ENCODE measurements around the gene TCERG1.

TCERG1 gene

DNA sequence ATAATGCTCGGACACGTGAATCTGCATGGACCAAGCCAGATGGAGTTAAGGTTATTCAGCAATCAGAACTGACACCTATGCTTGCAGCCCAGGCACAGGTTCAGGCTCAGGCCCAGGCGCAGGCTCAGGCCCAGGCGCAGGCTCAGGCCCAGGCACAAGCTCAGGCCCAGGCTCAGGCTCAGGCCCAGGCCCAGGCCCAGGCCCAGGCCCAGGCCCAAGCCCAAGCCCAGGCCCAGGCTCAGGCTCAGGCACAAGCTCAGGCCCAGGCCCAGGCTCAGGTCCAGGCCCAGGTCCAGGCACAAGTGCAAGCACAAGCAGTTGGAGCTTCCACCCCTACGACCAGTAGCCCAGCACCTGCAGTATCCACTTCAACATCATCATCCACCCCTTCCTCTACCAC lies 11.8 kb downstream of the TCERG1 start:
- no peak for DNase-seq

DNA sequence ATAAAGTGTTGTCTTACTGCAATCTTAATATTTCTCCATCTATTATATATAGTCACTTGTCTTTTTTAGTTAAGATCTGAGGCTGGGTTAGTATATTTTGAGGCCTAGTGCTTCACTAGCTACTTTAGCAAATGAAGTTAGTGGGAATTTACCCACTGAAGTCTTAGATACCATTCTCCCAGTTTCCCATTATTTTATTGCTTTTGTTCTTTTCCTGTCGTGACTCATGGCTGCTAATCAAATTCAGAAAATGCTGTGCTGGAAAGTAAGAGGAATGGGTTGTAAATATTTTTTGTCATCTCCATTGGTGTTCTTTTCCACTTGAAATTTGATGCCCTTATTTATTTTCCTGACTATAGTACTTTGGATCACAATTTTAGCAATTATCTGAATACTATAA lies 14.2 kb downstream of the TCERG1 start:
- no peak for DNase-seq

DNA sequence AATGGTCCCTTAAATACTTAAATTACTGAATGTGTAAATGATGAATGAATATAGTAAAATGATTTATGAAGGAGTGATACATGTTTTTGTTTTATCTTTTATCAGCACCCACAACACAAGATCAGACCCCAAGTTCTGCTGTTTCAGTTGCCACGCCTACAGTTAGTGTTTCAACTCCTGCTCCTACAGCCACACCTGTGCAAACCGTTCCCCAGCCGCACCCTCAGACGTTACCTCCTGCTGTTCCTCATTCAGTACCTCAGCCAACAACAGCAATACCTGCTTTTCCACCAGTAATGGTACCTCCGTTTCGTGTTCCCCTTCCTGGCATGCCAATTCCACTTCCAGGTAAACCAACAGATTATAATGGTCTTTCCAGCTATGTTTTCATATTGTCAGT lies 16.3 kb downstream of the TCERG1 start:
- no peak for DNase-seq

DNA sequence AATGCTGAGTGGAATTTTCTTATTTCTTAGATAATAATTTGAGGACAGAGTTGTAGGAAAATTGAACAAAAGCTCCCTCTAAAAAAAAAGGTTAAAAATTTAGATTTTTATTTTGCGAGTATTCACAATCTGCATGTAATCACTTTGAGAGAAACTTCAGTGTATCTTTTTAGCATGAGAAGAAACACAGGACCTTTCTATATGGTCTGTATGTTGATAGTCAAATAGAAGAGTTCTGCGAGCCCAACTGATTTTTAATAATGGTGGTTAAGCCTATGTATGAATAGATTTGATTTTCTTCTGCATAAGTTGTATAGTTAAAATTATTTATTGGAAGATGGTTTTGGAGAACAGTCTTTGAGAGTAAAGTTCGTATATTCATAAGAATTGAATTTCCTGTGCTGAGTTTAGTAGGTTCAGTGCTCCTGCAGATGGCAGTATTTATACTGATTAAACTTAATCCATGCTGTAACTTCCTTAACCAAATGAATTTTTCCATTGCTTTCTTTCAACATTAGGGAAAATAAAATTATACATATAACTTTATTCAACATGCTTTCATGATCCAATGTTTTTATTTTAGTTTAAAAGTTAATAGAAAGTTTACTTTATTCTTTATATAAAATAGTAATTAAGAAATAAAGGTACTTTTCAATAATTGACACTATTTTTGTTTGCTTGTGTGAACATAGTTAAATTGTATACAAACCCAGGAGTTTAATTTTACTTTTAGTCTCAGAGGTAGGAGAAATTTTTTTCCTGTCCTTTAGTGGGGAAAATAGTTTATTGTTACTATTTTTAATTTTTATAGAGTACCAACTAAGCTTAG lies 19.6 kb downstream of the TCERG1 start:
- no peak for DNase-seq

DNA sequence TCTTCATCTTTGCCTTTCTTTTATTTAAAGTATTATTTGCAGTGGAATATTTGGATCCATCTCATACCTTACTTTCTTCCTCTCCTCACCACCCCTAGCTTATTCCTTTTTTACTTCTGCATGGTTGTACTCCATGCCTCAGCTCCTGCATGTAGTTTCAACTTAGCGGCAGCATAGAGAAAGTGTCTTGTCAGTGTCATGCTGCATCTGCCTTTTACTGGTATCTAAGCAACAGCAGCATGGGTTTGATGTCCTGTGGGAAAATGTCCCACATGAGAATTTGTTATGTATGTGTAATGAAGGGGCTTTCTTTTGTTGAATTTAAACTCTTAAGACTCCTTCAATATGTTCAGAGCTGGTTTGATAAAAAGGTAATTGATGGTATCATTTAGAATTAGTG lies 20.6 kb downstream of the TCERG1 start:
- no peak for DNase-seq

DNA sequence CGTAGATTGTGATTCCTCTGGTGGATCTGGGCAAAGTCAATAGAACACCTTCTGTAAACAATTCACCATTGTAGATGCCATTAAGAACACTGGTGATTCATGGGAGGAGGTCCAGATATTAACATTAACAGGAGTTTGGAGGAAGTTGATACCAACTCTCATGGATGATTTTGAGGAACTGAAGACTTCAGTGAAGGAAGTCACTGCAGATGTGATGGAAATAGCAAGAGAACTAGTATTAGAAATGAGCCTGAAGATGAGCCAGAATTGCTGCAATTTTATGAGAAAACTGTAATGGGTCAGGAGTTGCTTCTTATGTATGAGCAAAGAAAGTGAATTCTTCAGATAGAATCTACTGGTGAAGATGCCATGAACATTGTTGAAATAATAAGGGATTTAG lies 26.9 kb downstream of the TCERG1 start:
- DNase-seq: no peak

DNA sequence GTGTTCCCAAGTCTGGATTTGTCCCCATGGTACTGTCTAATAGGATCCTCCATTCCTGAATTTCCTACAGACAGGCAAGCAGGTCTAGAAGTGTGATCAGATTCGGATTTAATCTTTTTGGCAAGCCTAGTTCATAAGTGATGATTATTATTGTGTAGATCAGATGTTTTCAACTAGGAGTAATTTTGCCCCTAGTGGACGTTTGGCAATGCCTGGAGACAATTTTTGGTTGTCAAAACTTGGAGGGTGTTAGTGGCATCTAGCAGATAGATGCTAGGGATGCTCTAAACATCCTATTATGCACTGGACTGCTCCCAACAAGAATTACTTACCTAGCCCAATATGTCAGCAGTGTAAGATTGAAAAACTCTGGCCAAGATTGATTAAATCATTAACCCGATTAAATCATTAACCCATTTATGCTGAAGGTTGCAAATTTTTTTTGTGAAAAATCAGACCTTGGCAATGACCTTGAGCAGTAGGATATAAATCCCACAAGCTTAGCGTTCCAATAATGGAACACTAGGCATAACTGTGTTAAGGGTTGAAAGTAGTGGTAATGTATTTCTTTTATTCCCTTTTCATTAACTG lies 28.2 kb downstream of the TCERG1 start:
- DNase-seq: no peak

DNA sequence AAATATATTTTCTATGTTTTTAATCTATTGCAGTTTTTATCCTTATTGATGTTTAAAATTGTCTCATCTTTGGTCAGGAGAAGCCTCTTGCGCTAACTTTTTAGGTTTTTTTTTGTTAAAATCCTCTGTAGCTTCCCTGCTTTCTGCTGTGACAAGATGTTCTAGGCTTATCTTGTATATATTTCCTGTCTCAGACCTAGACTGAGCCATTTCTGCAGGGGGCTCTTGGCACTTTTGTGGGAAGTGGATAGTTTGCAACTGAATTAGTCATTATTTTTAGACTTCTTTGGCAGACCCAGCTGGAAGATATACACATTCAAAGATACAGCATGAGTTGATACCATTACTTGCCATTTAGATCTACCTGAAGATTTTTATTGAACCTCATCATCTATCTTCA lies 28.8 kb downstream of the TCERG1 start:
- no peak for DNase-seq

DNA sequence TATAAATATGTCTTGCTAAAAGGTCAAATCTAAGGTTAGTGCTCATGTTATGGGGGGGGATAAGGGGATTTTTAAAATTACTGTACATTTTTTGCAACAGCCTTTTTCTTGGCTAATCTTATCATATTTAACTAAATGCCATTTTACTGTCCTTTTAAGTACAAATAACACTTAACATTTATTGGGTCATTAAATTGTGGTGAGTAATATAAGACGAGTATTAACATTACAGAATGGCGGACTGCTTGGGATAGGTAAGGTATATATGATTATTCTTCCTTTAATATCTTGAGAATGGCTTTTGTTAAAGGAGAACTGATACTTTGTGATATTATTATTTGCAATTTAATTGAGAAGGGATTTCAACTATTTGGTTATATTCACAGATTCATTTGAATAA lies 35.6 kb downstream of the TCERG1 start:
- no peak for DNase-seq

DNA sequence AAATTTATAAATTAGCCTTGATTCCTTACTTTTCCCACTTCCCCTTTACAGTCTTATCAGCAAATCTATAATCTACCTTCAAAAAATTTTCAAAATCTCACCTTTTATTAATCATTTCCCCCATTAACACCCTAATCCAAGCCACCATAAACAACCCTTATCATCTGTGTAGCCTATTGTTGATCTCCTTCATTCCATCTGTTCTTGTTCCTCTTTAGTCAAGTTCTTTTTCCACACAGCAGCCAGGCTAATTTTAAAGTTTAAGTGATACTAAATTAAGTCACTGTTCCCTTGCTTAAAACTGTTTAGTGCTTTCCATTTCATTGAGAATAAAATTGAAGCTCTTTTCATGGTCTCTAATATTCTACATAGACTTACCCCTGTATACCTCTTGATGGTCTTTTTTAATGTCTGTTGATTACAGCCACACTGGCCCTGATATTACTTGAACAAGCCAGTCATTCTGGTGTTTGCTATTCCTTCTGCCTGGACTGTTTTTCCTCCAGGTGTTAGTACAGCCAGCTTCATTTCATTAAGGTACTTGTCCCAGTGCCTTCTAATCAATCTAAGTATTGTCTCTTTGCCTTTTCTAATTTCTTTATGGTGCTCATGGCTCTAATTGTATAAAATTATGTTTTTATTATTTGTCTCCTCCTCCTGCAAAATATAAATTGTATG lies 37.7 kb downstream of the TCERG1 start:
- DNase-seq: no peak

DNA sequence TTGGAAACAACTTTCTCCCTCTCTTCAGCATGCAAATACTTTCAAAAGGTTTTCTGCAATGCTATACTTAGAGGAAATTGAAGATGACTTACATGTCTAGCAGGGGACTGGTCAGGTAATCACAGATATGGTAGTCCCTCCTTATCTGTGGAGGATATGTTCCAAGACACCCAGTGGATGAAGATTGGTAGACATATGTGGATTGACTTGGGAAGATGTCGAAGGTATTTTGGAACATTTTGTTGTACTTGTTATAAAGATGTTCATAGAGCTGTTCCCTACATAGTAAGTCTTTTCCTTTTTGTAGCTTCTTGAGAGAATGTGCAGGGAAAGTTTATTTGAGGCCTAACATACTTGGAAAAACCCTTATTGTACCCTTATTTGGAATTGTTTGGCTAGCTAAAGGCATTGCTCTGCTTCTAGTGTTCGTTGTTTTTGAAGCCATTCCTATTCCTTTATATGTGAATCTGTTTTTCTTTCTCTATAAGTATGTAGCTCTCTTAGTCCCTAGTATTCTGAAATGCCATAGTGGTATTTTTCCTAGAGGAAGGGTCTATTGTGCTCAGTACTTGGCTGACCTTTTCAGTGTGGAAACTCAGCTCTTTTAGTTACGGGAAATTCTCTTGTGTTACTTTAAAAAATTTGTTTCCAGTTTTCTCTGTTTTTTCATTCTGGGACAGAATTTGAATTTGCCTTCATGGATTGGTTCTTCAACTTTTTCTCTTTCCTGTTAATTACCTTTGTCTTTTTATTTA lies 43.1 kb downstream of the TCERG1 start:
- no peak for DNase-seq

DNA sequence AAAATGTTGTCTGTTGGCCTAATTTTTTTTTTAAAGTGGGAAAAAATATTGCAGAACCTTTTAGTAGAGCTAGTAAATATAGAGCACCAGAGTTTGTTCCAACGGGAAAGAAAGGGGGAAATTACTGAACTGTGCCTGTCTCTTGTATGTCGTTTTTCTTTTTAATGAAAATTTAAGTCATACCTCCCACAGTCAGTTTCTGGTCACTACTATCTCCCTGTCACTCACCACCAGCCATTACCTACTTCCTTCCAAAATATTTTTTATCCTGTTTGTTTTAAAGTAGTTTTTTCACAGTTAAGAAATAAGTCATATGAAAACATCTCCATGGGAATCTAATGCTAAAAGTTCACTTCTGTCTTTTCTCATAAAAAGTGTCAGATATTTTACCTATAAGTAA lies 47.5 kb downstream of the TCERG1 start:
- no peak for DNase-seq

DNA sequence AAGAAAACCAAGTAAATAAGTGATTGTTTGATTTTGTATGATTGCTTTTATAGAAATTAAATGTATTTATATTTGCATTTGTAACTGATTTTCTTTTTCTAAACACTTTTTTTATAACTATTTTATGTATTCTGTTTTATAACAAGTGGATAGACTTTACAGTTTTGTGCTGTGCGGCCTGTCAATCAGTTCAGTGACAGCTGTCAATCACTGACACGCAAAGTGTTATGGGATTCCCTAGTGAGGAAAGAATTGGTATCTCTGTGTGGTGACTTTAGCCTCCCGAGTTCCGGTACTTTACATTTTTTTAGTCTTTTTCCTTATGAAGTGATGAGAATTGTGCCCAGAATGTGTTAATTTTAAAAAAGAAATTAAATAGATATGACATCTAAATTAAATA lies 52.5 kb downstream of the TCERG1 start:
- DNase-seq: no peak

DNA sequence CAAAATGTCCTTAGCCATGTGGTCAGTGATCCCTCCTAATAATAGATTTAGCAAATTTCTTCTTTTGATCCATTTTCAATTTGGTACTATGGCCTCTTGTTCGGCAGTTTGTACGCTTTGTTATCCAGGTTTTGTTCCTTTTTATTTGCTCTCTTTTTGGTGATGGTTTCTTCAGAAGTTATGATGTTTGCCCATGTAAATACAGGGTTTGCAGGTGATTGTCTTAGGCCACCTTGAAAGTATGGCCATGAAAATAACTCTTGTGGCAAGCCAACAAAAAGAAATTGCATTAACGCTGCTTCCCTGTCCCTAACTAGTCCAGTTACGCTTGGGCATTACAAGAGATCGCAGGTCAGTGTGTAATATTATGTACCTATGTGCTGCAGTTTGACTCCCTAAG lies 60.3 kb downstream of the TCERG1 start:
- no peak for DNase-seq

DNA sequence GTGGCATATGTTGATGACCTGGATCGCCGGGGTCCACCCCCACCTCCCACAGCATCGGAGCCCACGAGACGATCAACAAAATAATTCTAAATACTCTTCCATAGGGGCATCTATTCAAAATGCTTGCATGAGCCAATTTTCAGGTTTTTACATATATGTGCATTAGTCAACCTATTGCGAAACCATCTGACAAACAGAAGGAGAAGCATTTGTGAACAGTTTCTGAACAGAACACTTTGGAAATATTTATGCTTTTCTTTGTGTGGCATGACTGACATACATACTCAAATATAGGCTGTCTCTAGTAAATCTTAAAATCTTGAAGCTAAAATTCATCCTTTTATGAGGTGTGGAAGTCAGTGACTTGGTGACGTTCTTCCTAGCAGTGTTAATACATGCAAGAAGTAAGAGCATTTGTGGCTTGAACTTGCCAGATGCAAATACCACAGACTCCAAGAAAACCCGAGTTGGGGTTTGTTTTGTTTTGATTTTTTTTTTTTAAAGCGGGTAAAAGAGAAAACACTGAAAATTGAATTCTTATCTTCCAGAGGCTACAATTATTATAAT lies 63.5 kb downstream of the TCERG1 start:
- DNase-seq: no peak

DNA sequence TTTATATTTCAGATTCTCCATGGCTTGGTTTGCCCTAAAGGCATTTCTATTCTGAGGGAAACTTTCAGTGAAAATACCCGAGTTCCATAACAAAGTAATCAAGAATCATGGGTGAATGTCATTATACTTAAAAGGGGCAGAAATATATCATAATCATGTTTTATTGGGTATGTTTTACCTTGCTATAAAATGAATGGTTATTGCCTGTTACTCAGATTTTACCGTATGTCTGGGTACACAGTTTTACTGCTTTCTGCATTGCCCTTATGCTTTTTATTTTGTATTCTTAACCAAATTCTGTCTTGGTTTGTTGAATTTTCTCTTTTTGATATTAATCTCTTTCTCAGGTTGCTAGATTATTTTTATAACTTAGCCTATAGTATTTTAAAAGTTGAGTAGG lies 66.3 kb downstream of the TCERG1 start:
- no peak for DNase-seq

DNA sequence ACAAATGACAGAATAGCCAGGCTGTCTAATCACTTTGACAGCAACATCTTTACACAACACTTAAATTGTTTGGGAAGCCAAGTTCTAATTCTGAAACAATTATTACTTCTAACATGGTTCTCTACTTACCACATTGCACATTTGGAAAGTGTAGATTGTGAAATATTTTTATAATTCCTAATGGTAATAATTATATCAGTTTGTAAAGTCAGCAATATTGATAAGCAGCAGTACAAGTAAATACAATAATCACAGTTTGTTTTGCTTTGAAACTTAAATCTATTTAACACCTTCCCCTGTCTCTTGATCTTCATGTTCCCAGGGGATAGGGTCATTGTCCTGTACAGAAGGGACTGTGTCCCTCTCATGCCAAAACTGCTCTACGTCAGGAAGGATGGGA lies 67.4 kb downstream of the TCERG1 start:
- no peak for DNase-seq

DNA sequence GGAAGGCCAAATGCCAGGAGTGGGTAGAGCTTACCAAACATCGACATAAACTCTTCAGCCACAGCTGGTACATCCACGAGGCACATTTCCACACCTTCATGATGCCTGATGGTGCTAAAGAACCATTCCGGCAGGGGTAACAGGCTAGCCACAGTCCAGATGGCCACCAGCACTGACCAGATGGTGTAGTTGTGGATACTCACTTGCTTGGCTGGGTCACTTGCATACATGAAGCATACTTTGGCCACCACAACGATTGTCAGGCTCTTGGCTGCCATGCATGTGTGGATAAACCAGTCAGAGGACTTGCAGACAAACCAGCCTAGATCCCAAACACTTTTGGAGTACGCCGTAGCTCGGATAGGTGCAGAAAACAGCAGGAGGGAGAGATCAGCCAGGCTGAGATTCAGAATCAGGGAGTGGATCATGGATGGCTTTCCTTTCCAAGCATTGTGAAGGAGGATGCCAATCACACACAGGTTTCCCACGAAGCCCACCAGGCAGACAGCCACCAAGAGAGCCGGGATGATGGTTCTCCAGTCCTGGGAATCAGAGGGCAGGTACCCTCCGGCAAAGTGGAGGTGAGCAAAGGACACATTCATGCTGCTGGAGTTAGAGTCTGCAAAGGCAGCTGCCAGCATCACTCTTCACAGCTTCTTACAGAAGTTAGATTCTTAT lies 68.5 kb downstream of the TCERG1 start:
- no peak for DNase-seq

DNA sequence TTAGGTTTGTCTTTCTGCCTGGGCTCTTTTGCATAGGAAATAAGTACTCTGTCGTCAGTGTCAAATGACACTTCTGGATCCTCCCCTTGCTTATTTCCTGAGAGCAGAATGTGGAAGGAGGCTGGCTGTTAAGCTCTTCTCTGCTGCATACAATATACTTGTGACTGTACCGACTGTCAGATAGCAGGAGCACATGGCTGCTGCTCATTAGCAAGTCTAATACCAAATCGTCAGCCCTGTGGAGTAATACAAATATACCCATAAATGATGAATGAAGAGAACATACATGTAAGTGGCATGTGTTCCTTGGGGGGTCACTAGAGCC lies 69.0 kb downstream of the TCERG1 start, which contains the start of gene GPR151:
GPR151 (minus strand) TSS at position 40 of the 325 bp plus-strand sequence. CDS start 77 bp downstream, outside the sequence.
- DNase-seq: no peak

DNA sequence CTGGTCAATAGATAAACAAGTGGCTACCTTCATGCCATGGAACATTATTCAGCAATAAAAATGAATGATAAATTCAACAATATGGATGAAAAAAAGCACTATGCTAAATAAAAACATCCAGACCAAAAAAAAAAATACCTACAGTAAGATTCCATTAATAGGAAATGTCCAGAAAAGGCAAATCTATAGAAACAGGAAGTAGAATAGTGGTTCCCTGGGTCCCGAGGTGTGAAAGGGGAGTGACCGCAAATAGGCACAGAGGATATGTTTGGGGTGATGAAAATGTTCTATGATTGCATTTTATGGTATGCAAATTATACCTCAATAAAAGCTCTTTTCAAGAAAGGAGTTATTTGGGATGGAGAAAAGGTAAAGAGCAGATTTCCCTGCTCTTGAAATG lies 72.4 kb downstream of the TCERG1 start:
- DNase-seq: no peak

DNA sequence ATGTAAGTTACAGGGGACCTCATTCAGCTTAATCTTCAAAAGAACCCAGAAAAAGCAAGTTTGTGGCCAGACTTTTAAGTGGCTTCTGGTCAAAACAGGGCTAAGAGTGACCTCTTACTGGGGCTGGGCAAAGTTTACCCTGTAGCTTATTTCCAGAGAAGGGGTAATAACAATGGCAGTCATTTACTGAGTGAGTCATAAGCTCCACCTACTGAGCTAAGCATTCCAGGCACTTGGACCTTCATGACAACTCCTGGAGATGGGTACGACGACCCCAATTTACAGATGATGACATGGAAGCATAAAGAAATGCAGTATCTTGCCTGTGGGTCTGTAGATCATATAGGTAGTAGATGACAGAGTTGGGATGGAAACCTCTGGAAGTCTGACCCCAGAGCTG lies 73.6 kb downstream of the TCERG1 start:
- no peak for DNase-seq

DNA sequence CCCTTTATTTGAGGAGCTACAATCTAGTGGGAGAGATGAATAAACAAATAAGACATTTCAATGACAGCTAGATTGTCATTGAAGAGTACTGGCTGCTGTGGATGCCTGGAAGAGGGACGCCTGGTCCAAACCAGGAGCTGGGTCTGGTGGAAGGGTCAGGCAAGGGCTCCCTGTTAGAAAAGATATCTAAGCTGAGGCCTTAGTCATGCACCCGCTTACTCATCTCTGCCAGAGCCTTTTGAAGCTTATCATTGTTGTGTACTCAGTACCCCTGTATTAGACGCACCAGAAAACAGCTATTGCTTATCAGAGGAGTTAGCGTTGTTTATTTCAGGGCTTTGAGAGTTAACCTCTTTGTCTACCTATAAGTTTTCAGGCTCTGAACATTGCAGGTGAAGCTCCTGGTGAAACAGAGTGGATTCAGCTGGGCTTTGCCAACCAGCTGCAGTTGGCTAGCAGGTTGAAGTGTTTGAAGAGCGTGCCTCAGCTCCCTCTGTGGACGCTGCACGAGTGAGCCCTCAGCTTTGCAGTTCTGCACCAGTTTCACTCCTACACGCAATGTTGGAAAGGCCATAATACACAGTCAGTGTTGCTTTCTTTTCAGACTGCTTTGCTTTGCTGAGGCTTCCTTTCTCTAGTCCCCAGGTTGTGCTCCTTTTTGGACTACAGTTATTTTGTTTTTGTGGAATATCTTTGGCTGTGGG lies 74.4 kb downstream of the TCERG1 start:
- no peak for DNase-seq

Data from NCI-H1694 (cell line).